ENCODE measurements around the gene KCNK18. TPM values are rescaled to one million over a fixed set of nuclear protein-coding genes. Genes with fewer than 3 reads are reported as not detected.
A peak's percentile ranks its signal among the peaks of the same experiment; 100 is the strongest.

The KCNK18 gene
- total RNA-seq, 2 experiments from 2014 or later, result not detected

DNA sequence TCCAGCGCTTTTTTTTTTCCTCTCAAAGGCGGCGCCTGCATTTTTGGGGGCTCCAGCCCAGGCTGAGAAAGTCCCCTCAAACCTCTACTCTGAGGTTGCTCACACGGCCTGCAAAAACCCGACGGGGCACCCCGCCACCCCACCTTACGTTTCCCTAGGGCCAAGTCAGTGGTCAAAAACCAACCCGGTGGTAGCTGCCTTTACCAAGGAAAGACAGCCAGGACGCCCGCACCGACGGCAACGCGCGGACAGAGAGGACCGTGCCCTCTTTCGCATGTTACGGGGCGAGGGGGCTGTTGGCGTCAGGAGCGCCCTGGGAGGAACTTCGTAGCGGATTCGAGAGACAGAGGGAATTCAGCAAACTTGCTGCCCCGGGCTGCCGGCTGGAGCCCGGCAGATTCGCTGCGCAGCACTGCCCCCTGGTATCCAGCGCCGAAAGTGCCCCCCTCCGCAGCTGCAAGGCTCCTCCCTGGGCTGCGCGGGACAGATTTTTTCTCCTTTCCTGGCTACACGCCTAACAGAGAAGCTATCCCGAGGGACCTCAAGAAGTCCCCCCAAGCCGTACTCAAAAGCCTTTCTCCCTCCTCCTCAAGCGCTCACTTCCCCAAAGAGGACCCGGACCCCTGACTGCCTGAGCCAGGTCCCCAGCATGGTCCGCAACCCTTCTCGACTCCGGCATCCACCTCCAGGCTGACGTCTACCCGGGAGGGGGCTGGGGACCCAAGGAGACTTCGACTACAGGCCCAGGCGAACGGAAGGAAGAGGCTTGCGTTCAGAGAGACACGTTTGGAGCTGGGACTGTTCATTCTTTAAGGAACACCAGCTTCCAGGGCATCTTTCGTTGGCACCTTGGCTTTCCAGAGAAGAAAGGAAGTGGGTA lies 31.5 kb upstream of the KCNK18 start:
- DNase-seq, result no peak
- POLR2A ChIA-PET, result no interaction called here
- Mint-ChIP-seq H3K27me3 (peaks cover 84% of the 10 kb centered on the region), H3K9me3 (no peaks in the 10 kb centered on the region), H3K4me3 (no peak overlapping the region), H3K36me3 (ENCODE audit: low read depth) (peaks cover 4% of the 10 kb centered on the region), H3K4me1 (peaks cover 20% of the 10 kb centered on the region), H3K27ac (no peak overlapping the region)
- CTCF ChIA-PET, result interaction anchor here (1.4 to 3.3 kb wide), 7 partner anchors 8 to 484 kb away, joined by 3 to 26 read pairs (median 15); no protein-coding TSS in a partner anchor

GRCh38 chr10:117166418-117167345 lies 30.6 kb upstream of the KCNK18 start:
- H3K27me3 Mint-ChIP-seq, result peaks cover 81% of the 10 kb centered on the region
- H3K4me3 Mint-ChIP-seq, result no peak overlapping the region
- DNase-seq, result no peak
- ChIA-PET CTCF (interaction anchor here (1.3 to 3.3 kb wide), 9 partner anchors 8 to 484 kb away, joined by 3 to 26 read pairs (median 11); no protein-coding TSS in a partner anchor), POLR2A (interaction anchor here (1.1 kb wide), 1 partner anchor 31 kb away, joined by 6 read pairs; no protein-coding TSS in a partner anchor)
- no peaks in the 10 kb centered on the region for H3K9me3 Mint-ChIP-seq
- H3K36me3 Mint-ChIP-seq (ENCODE audit: low read depth), result peaks cover 4% of the 10 kb centered on the region
- peaks cover 20% of the 10 kb centered on the region for H3K4me1 Mint-ChIP-seq
- H3K27ac Mint-ChIP-seq, result no peak overlapping the region

GRCh38 chr10:117167346-117167788 lies 29.9 kb upstream of the KCNK18 start:
- Mint-ChIP-seq H3K27ac (no peak overlapping the region), H3K27me3 (peaks cover 81% of the 10 kb centered on the region), H3K36me3 (ENCODE audit: low read depth) (peaks cover under 1% of the 10 kb centered on the region), H3K4me1 (peaks cover 18% of the 10 kb centered on the region), H3K9me3 (no peaks in the 10 kb centered on the region), H3K4me3 (no peak overlapping the region)
- ChIA-PET POLR2A (interaction anchor here (1.1 kb wide), 1 partner anchor 32 kb away, joined by 6 read pairs; no protein-coding TSS in a partner anchor), CTCF (interaction anchor here (1.2 to 3.3 kb wide), 12 partner anchors 8 to 485 kb away, joined by 3 to 26 read pairs (median 8); no protein-coding TSS in a partner anchor)
- no peak for DNase-seq

DNA sequence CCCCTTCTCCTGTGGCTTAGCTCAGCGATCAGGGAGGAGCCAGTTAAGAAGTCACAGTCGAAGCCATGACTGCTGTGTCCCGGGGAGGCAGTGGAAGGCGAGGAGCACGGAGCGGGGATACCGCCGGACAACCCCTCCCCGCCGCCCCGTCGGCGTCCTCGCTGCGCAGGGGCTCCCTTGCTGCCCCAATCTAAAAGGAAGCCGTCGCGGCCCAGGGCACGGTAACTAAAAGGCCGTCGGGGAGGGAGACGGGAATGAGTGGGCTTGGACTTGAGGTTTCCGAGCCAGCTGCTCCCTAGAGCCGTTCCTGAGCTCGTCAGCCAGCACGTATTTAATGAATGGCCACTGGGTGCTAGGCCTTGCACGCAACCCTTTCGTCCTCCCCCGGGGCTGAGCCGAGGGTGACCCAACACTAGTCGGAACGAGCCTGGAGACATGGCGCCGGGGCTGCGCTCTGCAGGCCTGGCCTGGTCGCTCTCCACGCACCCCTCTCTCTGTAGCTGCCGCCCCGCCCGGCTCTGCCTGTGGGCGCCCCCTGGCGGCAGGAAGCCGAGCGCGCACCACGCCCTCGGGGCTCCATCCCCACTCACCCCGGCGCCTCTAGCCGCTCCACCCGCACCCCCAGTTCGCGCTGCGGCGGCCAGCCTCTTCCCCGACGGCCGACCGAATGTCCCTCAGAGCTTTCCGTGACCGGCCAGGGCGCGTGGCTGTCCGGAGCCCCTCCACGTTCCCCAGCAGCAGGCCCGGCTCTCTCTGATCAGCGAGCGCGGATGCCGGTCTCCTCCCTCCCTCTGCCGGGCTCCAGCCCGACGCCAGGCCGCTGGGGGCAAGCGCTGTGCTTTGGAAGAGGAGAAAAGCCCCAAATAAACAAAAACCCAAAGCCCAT lies 29.3 kb upstream of the KCNK18 start:
- no peak overlapping the region for H3K27ac Mint-ChIP-seq
- CTCF ChIA-PET, result interaction anchor here (0.9 to 3.3 kb wide), 11 partner anchors 7 to 380 kb away, joined by 3 to 26 read pairs (median 10); no protein-coding TSS in a partner anchor
- POLR2A ChIA-PET, result interaction anchor here (1.1 kb wide), 1 partner anchor 32 kb away, joined by 6 read pairs; no protein-coding TSS in a partner anchor
- peaks cover 81% of the 10 kb centered on the region for H3K27me3 Mint-ChIP-seq
- peaks cover 18% of the 10 kb centered on the region for H3K4me1 Mint-ChIP-seq
- H3K9me3 Mint-ChIP-seq, result no peaks in the 10 kb centered on the region
- H3K36me3 Mint-ChIP-seq (ENCODE audit: low read depth), result no peaks in the 10 kb centered on the region
- peak; percentile 62 for DNase-seq
- H3K4me3 Mint-ChIP-seq, result peak overlapping the region; percentile 13

GRCh38 chr10:117168729-117169128 lies 28.6 kb upstream of the KCNK18 start:
- no peaks in the 10 kb centered on the region for H3K9me3 Mint-ChIP-seq
- H3K4me3 Mint-ChIP-seq, result no peak overlapping the region

GRCh38 chr10:117169480-117169879 lies 27.8 kb upstream of the KCNK18 start:
- Mint-ChIP-seq H3K27me3 (peaks cover 78% of the 10 kb centered on the region), H3K4me1 (peaks cover 19% of the 10 kb centered on the region), H3K27ac (no peak overlapping the region), H3K36me3 (ENCODE audit: low read depth) (no peaks in the 10 kb centered on the region), H3K4me3 (no peak overlapping the region), H3K9me3 (no peaks in the 10 kb centered on the region)
- ChIA-PET POLR2A (no interaction called here), CTCF (interaction anchor here (0.7 to 1.3 kb wide), 2 partner anchors 41 to 47 kb away, joined by 3 to 5 read pairs; no protein-coding TSS in a partner anchor)
- DNase-seq, result no peak

More at GRCh38 chr10:117168729-117169128, 28.6 kb upstream of the KCNK18 start:
- Mint-ChIP-seq H3K4me1 (peaks cover 18% of the 10 kb centered on the region), H3K27me3 (peaks cover 85% of the 10 kb centered on the region), H3K36me3 (ENCODE audit: low read depth) (no peaks in the 10 kb centered on the region), H3K27ac (no peak overlapping the region)
- ChIA-PET POLR2A (no interaction called here), CTCF (interaction anchor here (0.9 to 3.3 kb wide), 8 partner anchors 8 to 380 kb away, joined by 3 to 26 read pairs (median 10); no protein-coding TSS in a partner anchor)
- no peak for DNase-seq

DNA sequence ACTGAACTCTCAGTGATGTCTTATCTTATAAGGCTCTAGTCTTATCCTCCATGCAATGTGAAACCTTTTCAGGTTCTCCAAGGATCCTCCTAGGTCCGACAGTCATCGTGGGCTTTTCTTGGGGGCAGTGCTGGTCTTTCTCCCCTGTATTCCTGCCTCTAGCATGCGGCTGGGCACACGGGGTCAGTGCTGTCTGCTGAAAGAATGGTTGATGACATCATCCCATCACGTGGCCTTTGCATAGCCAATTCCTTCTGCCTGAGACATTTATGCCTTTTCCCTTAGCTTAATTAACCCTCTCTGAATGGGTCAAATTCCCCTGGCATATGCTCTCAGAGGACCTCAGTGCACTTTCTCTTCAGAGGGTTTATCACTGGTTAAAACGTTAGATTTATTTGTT lies 27.0 kb upstream of the KCNK18 start:
- POLR2A ChIA-PET, result no interaction called here
- H3K27me3 Mint-ChIP-seq, result peaks cover 71% of the 10 kb centered on the region
- H3K4me3 Mint-ChIP-seq, result no peak overlapping the region
- H3K4me1 Mint-ChIP-seq, result peaks cover 23% of the 10 kb centered on the region
- CTCF ChIA-PET, result interaction anchor here (1.3 kb wide), 1 partner anchor 47 kb away, joined by 5 read pairs; no protein-coding TSS in a partner anchor
- H3K27ac Mint-ChIP-seq, result no peak overlapping the region
- no peaks in the 10 kb centered on the region for H3K36me3 Mint-ChIP-seq (ENCODE audit: low read depth)
- H3K9me3 Mint-ChIP-seq, result no peaks in the 10 kb centered on the region
- DNase-seq, result no peak

GRCh38 chr10:117174439-117175214 lies 22.7 kb upstream of the KCNK18 start:
- peak overlapping the region; percentile 78 for H3K4me3 Mint-ChIP-seq
- no peak overlapping the region for H3K27ac Mint-ChIP-seq
- H3K9me3 Mint-ChIP-seq, result no peaks in the 10 kb centered on the region
- H3K36me3 Mint-ChIP-seq (ENCODE audit: low read depth), result no peaks in the 10 kb centered on the region
- peaks cover 19% of the 10 kb centered on the region for H3K4me1 Mint-ChIP-seq
- CTCF ChIA-PET, result interaction anchor here (0.7 to 2.9 kb wide), 49 partner anchors 8 to 1816 kb away, joined by 3 to 94 read pairs (median 4); partner anchors contain the start of genes KCNK18 and SHTN1
- POLR2A ChIA-PET, result interaction anchor here (0.8 to 1.3 kb wide), 3 partner anchors 42 to 657 kb away, joined by 3 to 7 read pairs (median 3); no protein-coding TSS in a partner anchor
- DNase-seq, result peak; percentile 83
- peaks cover 38% of the 10 kb centered on the region for H3K27me3 Mint-ChIP-seq

DNA sequence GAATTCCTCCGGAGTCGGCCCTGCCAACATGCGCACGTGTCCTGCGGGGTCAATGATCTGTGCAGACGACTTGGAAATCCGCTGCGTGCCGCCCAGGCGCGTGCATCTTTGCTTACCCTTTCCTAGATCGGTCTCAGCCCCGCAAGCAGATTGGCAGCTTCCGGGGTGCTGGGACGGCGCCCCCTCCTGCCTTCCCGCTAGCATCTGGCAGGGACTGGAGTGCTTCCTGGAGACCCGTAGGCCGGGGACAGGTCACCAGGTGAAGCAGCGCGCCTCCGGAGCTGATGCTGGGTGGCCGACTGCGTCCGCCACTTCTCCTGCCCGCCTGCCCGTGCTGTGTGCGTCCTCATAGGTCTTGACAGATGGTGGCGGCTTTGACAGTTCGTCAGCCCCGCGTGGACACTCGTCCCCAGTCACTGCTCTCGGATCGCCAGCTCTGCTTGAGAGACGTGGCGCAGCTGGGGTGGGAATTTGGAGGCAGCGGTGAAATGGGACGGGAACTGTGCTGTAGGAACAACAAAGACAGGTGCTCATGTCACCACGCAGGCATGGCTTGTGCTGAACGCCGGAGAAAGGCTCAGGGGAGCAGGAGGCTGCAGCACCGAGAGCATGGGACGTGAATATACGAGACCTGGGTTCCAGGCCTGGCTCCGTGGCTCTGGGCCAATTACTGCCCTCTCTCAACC lies 21.9 kb upstream of the KCNK18 start:
- no peak overlapping the region for H3K27ac Mint-ChIP-seq
- ChIA-PET POLR2A (interaction anchor here (0.8 to 1.3 kb wide), 3 partner anchors 41 to 656 kb away, joined by 3 to 7 read pairs (median 3); no protein-coding TSS in a partner anchor), CTCF (interaction anchor here (0.7 to 2.9 kb wide), 48 partner anchors 8 to 1817 kb away, joined by 3 to 94 read pairs (median 4); partner anchors contain the start of genes KCNK18 and SHTN1)
- H3K36me3 Mint-ChIP-seq (ENCODE audit: low read depth), result no peaks in the 10 kb centered on the region
- peak; percentile 20 for DNase-seq
- peaks cover 36% of the 10 kb centered on the region for H3K27me3 Mint-ChIP-seq
- H3K4me1 Mint-ChIP-seq, result peaks cover 19% of the 10 kb centered on the region
- no peaks in the 10 kb centered on the region for H3K9me3 Mint-ChIP-seq
- H3K4me3 Mint-ChIP-seq, result peak overlapping the region; percentile 78

GRCh38 chr10:117175901-117176534 lies 21.3 kb upstream of the KCNK18 start:
- peak; percentile 79 for DNase-seq
- peak overlapping the region; percentile 78 for H3K4me3 Mint-ChIP-seq
- H3K27ac Mint-ChIP-seq, result no peak overlapping the region
- no peaks in the 10 kb centered on the region for H3K9me3 Mint-ChIP-seq
- peaks cover 19% of the 10 kb centered on the region for H3K4me1 Mint-ChIP-seq
- peaks cover 35% of the 10 kb centered on the region for H3K27me3 Mint-ChIP-seq
- CTCF ChIA-PET, result interaction anchor here (0.7 to 2.9 kb wide), 18 partner anchors 10 to 494 kb away, joined by 3 to 94 read pairs (median 6); no protein-coding TSS in a partner anchor
- no peaks in the 10 kb centered on the region for H3K36me3 Mint-ChIP-seq (ENCODE audit: low read depth)
- POLR2A ChIA-PET, result interaction anchor here (1.3 kb wide), 1 partner anchor 379 kb away, joined by 7 read pairs; no protein-coding TSS in a partner anchor

Measured in activated CD4-positive, alpha-beta memory T cell treated with anti-CD3 and anti-CD28 coated beads, Interleukin-2, amount 10 ng/mL, durations not matched to agents 7 days and 5 days (primary cell).